NCI-H226 (cell line): ENCODE data around the gene PHACTR1.

ENCODE experiments used
- DNase-seq: peaks from one replicate; pipeline ENCODE4 v3.0.0-alpha.2; 2015

The PHACTR1 gene

GRCh38 chr6:13000537-13000936, 284.0 kb downstream of the PHACTR1 start:
- DNase-seq: no peak

GRCh38 chr6:13001927-13002326, 285.4 kb downstream of the PHACTR1 start:
- peak; percentile 34 for DNase-seq

DNA sequence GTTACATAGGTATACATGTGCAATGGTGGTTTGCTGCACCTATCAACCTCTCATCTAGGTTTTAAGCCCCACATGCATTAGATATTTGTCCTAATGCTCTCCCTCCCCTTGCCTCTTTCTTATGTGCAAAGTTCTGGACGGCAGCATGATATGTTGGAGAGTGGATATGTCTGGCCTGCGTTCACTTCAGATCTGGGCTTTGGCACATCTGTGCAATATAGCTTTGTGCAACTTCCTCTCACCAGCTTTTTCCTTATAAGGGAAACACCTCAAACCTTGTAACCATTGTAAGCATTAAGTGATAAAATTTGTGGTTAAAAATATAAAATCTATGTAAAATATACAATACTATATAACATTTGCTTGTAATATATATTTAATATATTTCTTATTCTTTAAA, 288.0 kb downstream of the PHACTR1 start:
- DNase-seq: no peak

- DNase-seq: no peak
Observed at GRCh38 chr6:13005994-13006393, 289.4 kb downstream of the PHACTR1 start.

- DNase-seq: peak; percentile 87
Observed at GRCh38 chr6:13006578-13007300, 290.2 kb downstream of the PHACTR1 start.

GRCh38 chr6:13007744-13008143, 291.2 kb downstream of the PHACTR1 start:
- no peak for DNase-seq

DNA sequence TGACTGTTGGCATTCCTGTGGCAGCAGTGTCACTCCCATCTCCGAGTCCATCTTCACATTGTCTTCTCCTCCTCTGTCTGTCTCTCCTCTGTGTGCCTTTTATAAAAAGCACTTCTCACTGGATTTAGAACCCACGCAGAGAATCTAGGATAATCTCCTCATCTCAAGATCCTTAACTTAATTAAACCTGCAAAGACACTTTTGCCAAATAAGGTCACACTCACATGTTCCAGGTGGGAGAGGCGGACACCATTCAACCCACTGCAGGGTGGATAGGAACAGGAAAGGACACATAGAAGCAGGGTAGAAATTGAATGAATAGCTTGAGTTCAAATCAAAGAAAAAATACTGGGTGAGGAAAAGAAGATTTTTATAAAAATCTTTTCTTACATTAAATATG, 292.5 kb downstream of the PHACTR1 start:
- DNase-seq: no peak

DNA sequence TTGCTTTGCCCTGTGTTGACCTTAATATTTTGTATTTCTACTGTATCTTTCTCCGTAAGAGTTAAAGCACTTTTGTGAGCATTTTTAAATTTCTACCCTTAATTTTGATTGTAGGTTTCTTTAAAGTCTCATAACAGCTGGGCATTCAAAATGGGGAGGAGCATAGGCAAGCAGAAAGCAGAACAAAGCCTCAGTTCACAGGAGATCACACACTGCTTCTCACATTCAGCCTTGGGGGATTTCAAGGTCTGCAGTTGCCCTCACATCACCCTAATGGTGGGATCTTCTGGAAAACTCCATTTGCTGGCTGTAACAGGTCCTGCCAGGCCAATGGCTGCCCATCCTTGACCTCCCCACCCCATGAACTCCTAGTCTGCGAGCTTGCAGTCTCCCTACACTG, 292.9 kb downstream of the PHACTR1 start:
- DNase-seq: no peak

- no peak for DNase-seq
Observed at GRCh38 chr6:13011612-13012146, 295.1 kb downstream of the PHACTR1 start.

DNA sequence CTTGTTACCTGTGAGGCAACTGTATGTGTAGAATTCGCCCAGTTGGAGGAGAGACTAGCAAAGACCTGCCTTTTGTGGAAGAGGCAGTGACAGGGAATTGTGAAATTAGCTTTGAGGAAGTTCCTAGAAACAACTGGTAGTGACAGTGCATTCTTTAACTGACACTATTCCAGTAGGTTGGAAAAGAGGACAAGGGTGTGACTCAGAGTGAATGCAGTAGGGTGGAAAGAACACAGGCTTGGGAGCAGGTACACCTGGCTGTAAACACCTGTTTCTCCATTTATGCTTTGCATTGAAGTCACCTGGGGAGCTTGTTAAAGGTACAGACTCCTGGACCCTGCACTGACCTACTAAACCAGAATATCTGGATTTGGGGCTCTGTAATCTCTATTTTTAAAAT, 295.7 kb downstream of the PHACTR1 start:
- no peak for DNase-seq

DNA sequence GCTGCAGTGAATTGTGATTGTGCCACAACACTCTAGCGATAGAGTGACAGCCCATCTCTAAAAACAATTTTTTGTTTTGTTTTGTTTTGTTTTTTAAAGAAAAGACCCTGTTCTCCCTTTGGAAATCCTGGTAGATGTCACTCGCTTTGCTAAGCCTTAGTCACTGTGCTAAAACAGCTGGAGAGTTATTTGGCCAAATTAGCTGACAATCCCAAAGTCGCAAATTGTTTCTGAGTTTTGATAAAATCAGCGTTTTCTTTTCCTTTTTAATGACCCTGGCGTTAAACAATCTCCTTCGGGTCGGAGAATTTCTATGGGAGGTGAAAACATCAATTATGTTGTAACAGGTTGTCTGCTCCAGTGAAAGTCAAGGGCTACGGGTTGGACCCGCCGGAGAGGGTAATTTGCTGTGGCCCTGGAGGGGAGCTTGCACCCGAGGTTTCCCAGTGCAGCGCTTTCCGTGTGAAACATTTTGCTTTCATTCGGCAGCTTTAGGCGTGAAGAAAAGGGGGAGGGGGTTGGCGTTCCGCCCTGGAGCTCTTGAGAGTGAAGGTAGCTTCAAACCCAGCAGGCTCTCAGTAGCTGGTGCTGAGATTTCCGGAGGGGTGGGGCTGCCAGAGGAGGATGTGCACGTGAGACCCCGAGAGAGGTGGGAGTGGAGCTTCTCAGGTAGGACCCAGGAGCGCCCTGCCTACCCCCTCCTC, 296.6 kb downstream of the PHACTR1 start:
- DNase-seq: no peak

- no peak for DNase-seq
Observed at GRCh38 chr6:13013681-13014503, 297.3 kb downstream of the PHACTR1 start.

DNA sequence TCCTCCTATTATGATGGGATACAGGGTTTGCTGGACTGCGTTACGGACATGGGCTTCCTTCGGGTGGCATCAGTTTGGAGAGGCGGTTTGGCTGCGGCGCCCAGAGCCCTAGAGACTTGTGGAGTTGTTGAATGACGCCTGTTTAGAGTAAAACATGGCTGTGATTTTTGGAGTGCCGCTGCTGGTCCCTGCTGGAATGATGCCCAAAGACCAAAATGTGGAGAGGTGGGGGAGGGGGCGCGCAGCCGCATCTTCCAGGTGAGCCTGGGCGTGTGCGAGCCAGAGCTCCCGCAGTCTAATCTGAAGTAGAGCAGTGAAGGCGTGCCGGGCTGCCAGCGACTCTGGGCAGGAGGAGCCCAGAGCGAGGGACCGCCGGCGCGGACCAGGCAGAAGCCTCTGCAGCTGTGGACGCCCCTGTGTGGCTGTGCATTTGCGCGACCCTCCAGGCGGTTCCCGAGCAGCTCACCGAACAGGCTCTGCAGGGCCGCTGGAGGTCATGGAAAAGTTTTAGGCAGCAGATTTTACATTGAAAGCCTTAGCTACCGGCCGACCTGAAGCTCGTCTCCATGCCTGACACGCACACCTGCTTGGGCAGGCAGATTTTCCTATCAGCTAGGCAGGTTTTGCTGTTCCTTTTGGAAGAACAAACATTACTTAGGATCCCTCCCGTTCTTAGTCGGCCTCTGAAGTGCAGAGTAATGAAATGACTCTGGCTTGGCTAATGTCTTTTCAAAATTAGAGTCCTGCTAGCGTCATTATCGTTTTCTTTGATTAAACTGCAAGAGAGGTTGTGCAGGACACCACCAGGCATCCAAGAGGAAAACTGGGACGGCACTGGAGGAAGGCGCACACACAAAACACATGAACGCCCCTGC, 298.2 kb downstream of the PHACTR1 start:
- no peak for DNase-seq

DNA sequence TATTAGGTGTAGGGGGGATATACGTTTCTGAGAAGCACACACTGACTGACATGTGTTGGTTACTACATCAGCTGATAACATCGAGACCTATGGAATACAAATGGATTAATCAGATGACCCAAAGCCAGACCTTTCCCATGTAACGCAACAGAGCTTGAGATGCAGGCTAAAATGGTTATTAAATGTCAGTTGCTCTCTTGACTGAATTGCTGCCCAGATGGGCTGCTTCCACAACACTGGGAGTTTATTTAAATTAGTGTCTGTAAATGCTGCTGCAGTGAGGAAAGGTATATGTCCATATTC, 298.8 kb downstream of the PHACTR1 start:
- DNase-seq: no peak

GRCh38 chr6:13024616-13025015, 308.0 kb downstream of the PHACTR1 start:
- no peak for DNase-seq

GRCh38 chr6:13025893-13026499, 309.4 kb downstream of the PHACTR1 start:
- no peak for DNase-seq

DNA sequence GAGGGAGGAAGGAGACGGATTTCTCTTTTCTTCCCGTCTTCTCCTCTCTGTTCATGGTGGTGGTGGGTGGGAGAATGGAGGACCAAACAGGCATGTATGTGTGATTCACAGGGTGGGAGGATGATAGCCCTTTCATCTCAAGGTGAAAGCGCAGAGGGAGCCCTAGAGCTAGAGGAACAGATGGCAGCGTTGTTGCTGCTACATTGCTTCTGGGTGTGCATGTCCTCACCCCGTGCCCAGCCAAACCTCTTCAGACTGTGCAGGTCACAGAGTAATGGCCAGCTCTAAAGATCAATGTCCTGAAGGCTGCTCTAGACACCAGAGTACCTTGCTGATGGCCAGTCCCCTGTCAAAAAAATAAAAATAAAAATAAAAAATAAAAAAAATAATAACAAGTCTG, 310.0 kb downstream of the PHACTR1 start:
- DNase-seq: no peak

GRCh38 chr6:13027207-13027606, 310.6 kb downstream of the PHACTR1 start:
- DNase-seq: no peak

GRCh38 chr6:13030396-13030795, 313.8 kb downstream of the PHACTR1 start:
- DNase-seq: no peak

- no peak for DNase-seq
Observed at GRCh38 chr6:13032566-13032965, 316.0 kb downstream of the PHACTR1 start.

- DNase-seq: no peak
Observed at GRCh38 chr6:13033145-13033544, 316.6 kb downstream of the PHACTR1 start.

DNA sequence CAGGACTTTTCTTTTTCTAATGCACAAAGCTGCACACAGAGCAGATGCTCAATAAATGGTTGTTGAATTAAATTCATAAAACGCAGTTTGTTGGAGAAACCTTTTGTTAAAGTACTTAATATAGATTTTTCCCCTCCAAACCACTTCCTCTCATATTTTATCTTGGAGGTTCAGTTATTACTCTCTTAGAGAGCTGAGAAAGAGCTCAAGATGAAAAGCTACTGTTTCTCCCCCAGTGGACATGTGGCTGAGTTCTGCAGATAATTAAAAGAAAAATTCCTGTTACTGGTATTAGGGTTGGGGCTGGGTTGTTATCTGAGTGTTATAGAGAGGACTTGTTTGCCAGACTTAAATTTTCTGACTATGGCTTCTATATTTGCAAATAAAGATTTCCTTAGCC, 317.7 kb downstream of the PHACTR1 start:
- DNase-seq: no peak
